ENCODE results near the gene FERMT2. TPM values are rescaled to one million over a fixed set of nuclear protein-coding genes. Genes with fewer than 3 reads are reported as not detected.
"Not testable (repeated sequence)": the region's sequence is repeated elsewhere in the genome, so short reads cannot be mapped to it uniquely, and the experiment has no call there.

Gene FERMT2
- total RNA-seq, 1 donor from 2014 or later, result 78.4 TPM

GRCh38 chr14:52926953-52927352 is 23.9 kb downstream of the FERMT2 start:
- peaks cover 33% of the 10 kb centered on the region for H3K4me1 Mint-ChIP-seq
- H3K36me3 Mint-ChIP-seq, result no peaks in the 10 kb centered on the region
- no peak for DNase-seq (ENCODE audit: low spot score in 2 of 2, unreplicated experiment in 2 of 2)
- H3K27ac Mint-ChIP-seq, result peak overlapping the region; percentile 35
- H3K27me3 Mint-ChIP-seq (ENCODE audit: low read depth), result no peaks in the 10 kb centered on the region
- no peak overlapping the region for H3K4me3 Mint-ChIP-seq
- H3K9me3 Mint-ChIP-seq, result no peaks in the 10 kb centered on the region
- no peak for TF ChIP-seq CTCF (IDR thresholded peaks at IDR 0.05; ENCODE audit: unreplicated experiment)

- DNase-seq (ENCODE audit: low spot score in 2 of 2, unreplicated experiment in 2 of 2), result no peak
- H3K9me3 Mint-ChIP-seq, result no peaks in the 10 kb centered on the region
- H3K4me3 Mint-ChIP-seq, result no peak overlapping the region
- H3K4me1 Mint-ChIP-seq, result peaks cover 37% of the 10 kb centered on the region
- no peak for TF ChIP-seq CTCF (IDR thresholded peaks at IDR 0.05; ENCODE audit: unreplicated experiment)
- H3K27ac Mint-ChIP-seq, result peak overlapping the region; percentile 2
- H3K27me3 Mint-ChIP-seq (ENCODE audit: low read depth), result no peaks in the 10 kb centered on the region
- H3K36me3 Mint-ChIP-seq, result no peaks in the 10 kb centered on the region
These were observed 26.8 kb downstream of the FERMT2 start for GRCh38 chr14:52923902-52924575.

GRCh38 chr14:52922656-52923055 is 28.2 kb downstream of the FERMT2 start:
- Mint-ChIP-seq H3K27ac (no peak overlapping the region), H3K36me3 (no peaks in the 10 kb centered on the region), H3K9me3 (no peaks in the 10 kb centered on the region), H3K27me3 (ENCODE audit: low read depth) (no peaks in the 10 kb centered on the region), H3K4me1 (peaks cover 28% of the 10 kb centered on the region), H3K4me3 (no peak overlapping the region)
- TF ChIP-seq CTCF (IDR thresholded peaks at IDR 0.05; ENCODE audit: unreplicated experiment), result no peak
- no peak for DNase-seq (ENCODE audit: low spot score in 2 of 2, unreplicated experiment in 2 of 2)

- H3K27ac Mint-ChIP-seq, result no peak overlapping the region
These were observed 28.8 kb downstream of the FERMT2 start for GRCh38 chr14:52922059-52922458.

GRCh38 chr14:52920411-52920810 is 30.4 kb downstream of the FERMT2 start:
- DNase-seq (ENCODE audit: low spot score in 2 of 2, unreplicated experiment in 2 of 2); H3K36me3 Mint-ChIP-seq; H3K4me3 Mint-ChIP-seq; H3K27ac Mint-ChIP-seq; H3K27me3 Mint-ChIP-seq (ENCODE audit: low read depth); H3K9me3 Mint-ChIP-seq: not testable (repeated sequence)
- peaks cover 20% of the 10 kb centered on the region for H3K4me1 Mint-ChIP-seq

More at GRCh38 chr14:52922059-52922458, 28.8 kb downstream of the FERMT2 start:
- no peak for DNase-seq (ENCODE audit: low spot score in 2 of 2, unreplicated experiment in 2 of 2)
- TF ChIP-seq CTCF (IDR thresholded peaks at IDR 0.05; ENCODE audit: unreplicated experiment), result no peak
- Mint-ChIP-seq H3K4me3 (no peak overlapping the region), H3K36me3 (no peaks in the 10 kb centered on the region), H3K27me3 (ENCODE audit: low read depth) (no peaks in the 10 kb centered on the region), H3K9me3 (no peaks in the 10 kb centered on the region), H3K4me1 (peaks cover 27% of the 10 kb centered on the region)

- H3K27ac Mint-ChIP-seq, result no peak overlapping the region
- H3K9me3 Mint-ChIP-seq, result no peaks in the 10 kb centered on the region
- DNase-seq (ENCODE audit: low spot score in 2 of 2, unreplicated experiment in 2 of 2), result no peak
- no peaks in the 10 kb centered on the region for H3K27me3 Mint-ChIP-seq (ENCODE audit: low read depth)
- TF ChIP-seq CTCF (IDR thresholded peaks at IDR 0.05; ENCODE audit: unreplicated experiment), result no peak
- H3K4me3 Mint-ChIP-seq, result no peak overlapping the region
- H3K36me3 Mint-ChIP-seq, result peaks cover 7% of the 10 kb centered on the region
- H3K4me1 Mint-ChIP-seq, result peaks cover 20% of the 10 kb centered on the region
These were observed 30.9 kb downstream of the FERMT2 start for GRCh38 chr14:52919971-52920370.

Measured in mesothelial cell of epicardium (in vitro differentiated cells).